ENCODE measurements around the gene ENAH.

Gene ENAH

GRCh38 chr1:225611537-225612223, 41.2 kb downstream of the ENAH start:
- Mint-ChIP-seq H3K27ac (no peak overlapping the region), H3K9me3 (ENCODE audit: low read depth) (no peaks in the 10 kb centered on the region), H3K4me1 (ENCODE audit: low read depth) (no peaks in the 10 kb centered on the region), H3K36me3 (no peaks in the 10 kb centered on the region), H3K4me3 (no peak overlapping the region), H3K27me3 (peaks cover 1% of the 10 kb centered on the region)

GRCh38 chr1:225610539-225610938, 42.4 kb downstream of the ENAH start:
- H3K36me3 Mint-ChIP-seq, result no peaks in the 10 kb centered on the region
- H3K27me3 Mint-ChIP-seq, result peaks cover 1% of the 10 kb centered on the region
- H3K9me3 Mint-ChIP-seq (ENCODE audit: low read depth), result no peaks in the 10 kb centered on the region
- no peaks in the 10 kb centered on the region for H3K4me1 Mint-ChIP-seq (ENCODE audit: low read depth)
- H3K27ac Mint-ChIP-seq, result no peak overlapping the region
- H3K4me3 Mint-ChIP-seq, result no peak overlapping the region

- H3K27ac Mint-ChIP-seq, result no peak overlapping the region
- no peaks in the 10 kb centered on the region for H3K27me3 Mint-ChIP-seq
- H3K36me3 Mint-ChIP-seq, result no peaks in the 10 kb centered on the region
- no peaks in the 10 kb centered on the region for H3K4me1 Mint-ChIP-seq (ENCODE audit: low read depth)
- no peaks in the 10 kb centered on the region for H3K9me3 Mint-ChIP-seq (ENCODE audit: low read depth)
- no peak overlapping the region for H3K4me3 Mint-ChIP-seq
Observed at GRCh38 chr1:225608014-225608796, 44.7 kb downstream of the ENAH start.

- Mint-ChIP-seq H3K4me3 (no peak overlapping the region), H3K4me1 (ENCODE audit: low read depth) (no peaks in the 10 kb centered on the region), H3K27ac (no peak overlapping the region), H3K27me3 (no peaks in the 10 kb centered on the region), H3K9me3 (ENCODE audit: low read depth) (no peaks in the 10 kb centered on the region), H3K36me3 (no peaks in the 10 kb centered on the region)
Observed at GRCh38 chr1:225607355-225607754, 45.6 kb downstream of the ENAH start.

GRCh38 chr1:225603538-225604354, 49.2 kb downstream of the ENAH start:
- H3K4me1 Mint-ChIP-seq (ENCODE audit: low read depth), result no peaks in the 10 kb centered on the region
- H3K4me3 Mint-ChIP-seq, result no peak overlapping the region
- no peak overlapping the region for H3K27ac Mint-ChIP-seq
- H3K36me3 Mint-ChIP-seq, result no peaks in the 10 kb centered on the region
- H3K27me3 Mint-ChIP-seq, result peaks cover 3% of the 10 kb centered on the region
- H3K9me3 Mint-ChIP-seq (ENCODE audit: low read depth), result no peaks in the 10 kb centered on the region

GRCh38 chr1:225602590-225603206, 50.2 kb downstream of the ENAH start:
- H3K36me3 Mint-ChIP-seq, result no peaks in the 10 kb centered on the region

GRCh38 chr1:225601902-225602589, 50.9 kb downstream of the ENAH start:
- peaks cover 3% of the 10 kb centered on the region for H3K27me3 Mint-ChIP-seq
- H3K27ac Mint-ChIP-seq, result no peak overlapping the region
- H3K9me3 Mint-ChIP-seq (ENCODE audit: low read depth), result no peaks in the 10 kb centered on the region
- H3K4me1 Mint-ChIP-seq (ENCODE audit: low read depth), result no peaks in the 10 kb centered on the region
- H3K36me3 Mint-ChIP-seq, result no peaks in the 10 kb centered on the region
- H3K4me3 Mint-ChIP-seq, result no peak overlapping the region

More at GRCh38 chr1:225602590-225603206, 50.2 kb downstream of the ENAH start:
- Mint-ChIP-seq H3K27ac (no peak overlapping the region), H3K27me3 (peaks cover 3% of the 10 kb centered on the region), H3K4me3 (no peak overlapping the region), H3K9me3 (ENCODE audit: low read depth) (no peaks in the 10 kb centered on the region), H3K4me1 (ENCODE audit: low read depth) (no peaks in the 10 kb centered on the region)

- H3K36me3 Mint-ChIP-seq, result no peaks in the 10 kb centered on the region
- peaks cover 4% of the 10 kb centered on the region for H3K27me3 Mint-ChIP-seq
- no peaks in the 10 kb centered on the region for H3K9me3 Mint-ChIP-seq (ENCODE audit: low read depth)
- H3K27ac Mint-ChIP-seq, result no peak overlapping the region
- no peaks in the 10 kb centered on the region for H3K4me1 Mint-ChIP-seq (ENCODE audit: low read depth)
- H3K4me3 Mint-ChIP-seq, result no peak overlapping the region
Observed at GRCh38 chr1:225598847-225599246, 54.1 kb downstream of the ENAH start.

- no peaks in the 10 kb centered on the region for H3K9me3 Mint-ChIP-seq (ENCODE audit: low read depth)
- no peak overlapping the region for H3K4me3 Mint-ChIP-seq
- no peaks in the 10 kb centered on the region for H3K4me1 Mint-ChIP-seq (ENCODE audit: low read depth)
- no peak overlapping the region for H3K27ac Mint-ChIP-seq
- H3K36me3 Mint-ChIP-seq, result no peaks in the 10 kb centered on the region
- peaks cover 4% of the 10 kb centered on the region for H3K27me3 Mint-ChIP-seq
Observed at GRCh38 chr1:225597926-225598575, 54.9 kb downstream of the ENAH start.

GRCh38 chr1:225596736-225597135, 56.2 kb downstream of the ENAH start:
- H3K27ac Mint-ChIP-seq, result no peak overlapping the region
- peaks cover 6% of the 10 kb centered on the region for H3K27me3 Mint-ChIP-seq

GRCh38 chr1:225595974-225596551, 56.9 kb downstream of the ENAH start:
- no peak overlapping the region for H3K4me3 Mint-ChIP-seq
- H3K9me3 Mint-ChIP-seq (ENCODE audit: low read depth), result no peaks in the 10 kb centered on the region
- H3K36me3 Mint-ChIP-seq, result no peaks in the 10 kb centered on the region
- H3K4me1 Mint-ChIP-seq (ENCODE audit: low read depth), result no peaks in the 10 kb centered on the region
- no peak overlapping the region for H3K27ac Mint-ChIP-seq
- peaks cover 6% of the 10 kb centered on the region for H3K27me3 Mint-ChIP-seq

More at GRCh38 chr1:225596736-225597135, 56.2 kb downstream of the ENAH start:
- Mint-ChIP-seq H3K9me3 (ENCODE audit: low read depth) (no peaks in the 10 kb centered on the region), H3K4me3 (no peak overlapping the region), H3K36me3 (no peaks in the 10 kb centered on the region), H3K4me1 (ENCODE audit: low read depth) (no peaks in the 10 kb centered on the region)

GRCh38 chr1:225595452-225595851, 57.5 kb downstream of the ENAH start:
- Mint-ChIP-seq H3K36me3 (no peaks in the 10 kb centered on the region), H3K4me1 (ENCODE audit: low read depth) (no peaks in the 10 kb centered on the region), H3K27ac (no peak overlapping the region), H3K27me3 (peaks cover 6% of the 10 kb centered on the region), H3K9me3 (ENCODE audit: low read depth) (no peaks in the 10 kb centered on the region), H3K4me3 (no peak overlapping the region)

GRCh38 chr1:225593414-225593813, 59.5 kb downstream of the ENAH start:
- Mint-ChIP-seq H3K4me3 (no peak overlapping the region), H3K27me3 (peaks cover 3% of the 10 kb centered on the region), H3K4me1 (ENCODE audit: low read depth) (no peaks in the 10 kb centered on the region), H3K36me3 (no peaks in the 10 kb centered on the region), H3K9me3 (ENCODE audit: low read depth) (no peaks in the 10 kb centered on the region), H3K27ac (no peak overlapping the region)

Measured in activated naive CD8-positive, alpha-beta T cell (primary cell).